DOHH2 (cell line): ENCODE measurements around the gene ZNF518B.

ENCODE experiments used
- H3F3A ChIP-seq: fragments of 200-600 bp; sonication (generic), shearing (Covaris generic); 2 replicates; pipeline ENCODE4 v1.6.0; 2016; ENCODE audit warnings: antibody characterized with exemption, mild to moderate bottlenecking; ENCODE audit not compliant: control insufficient read depth, insufficient read depth
- H3K27ac ChIP-seq: fragments of 200-600 bp; sonication (generic); 2 replicates; pipeline ENCODE4 v1.5.1; 2014; ENCODE audit warnings: low read depth, mild to moderate bottlenecking, low read length, moderate library complexity
- H3K27me3 ChIP-seq: fragments of 200-600 bp; sonication (generic); 2 replicates; pipeline ENCODE4 v1.6.1; 2014; ENCODE audit warnings: mild to moderate bottlenecking, low read length, mixed read lengths; ENCODE audit not compliant: control insufficient read depth
- H3K36me3 ChIP-seq: fragments of 200-600 bp; sonication (generic); 2 replicates; pipeline ENCODE4 v1.6.1; 2014; ENCODE audit warnings: mild to moderate bottlenecking, low read length, moderate library complexity, mixed read lengths; ENCODE audit not compliant: control insufficient read depth
- H3K4me1 ChIP-seq: fragments of 200-600 bp; sonication (generic); 2 replicates; pipeline ENCODE4 v1.6.1; 2014; ENCODE audit warnings: mild to moderate bottlenecking, low read length, mixed read lengths; ENCODE audit not compliant: control insufficient read depth
- H3K4me2 ChIP-seq: fragments of 200-600 bp; sonication (generic); 2 replicates; pipeline ENCODE4 v1.6.0; 2014; ENCODE audit warnings: mild to moderate bottlenecking, low read length, moderate library complexity
- H3K4me3 ChIP-seq: fragments of 200-600 bp; sonication (generic); 2 replicates; pipeline ENCODE4 v1.5.1; 2014; ENCODE audit warnings: mild to moderate bottlenecking, low read length, mixed read lengths
- H3K79me2 ChIP-seq: fragments of 200-600 bp; sonication (generic); 2 replicates; pipeline ENCODE4 v1.6.1; 2014; ENCODE audit warnings: mild to moderate bottlenecking, low read length, mixed read lengths; ENCODE audit not compliant: control insufficient read depth
- H3K9me2 ChIP-seq: fragments of 200-600 bp; sonication (generic); replicated peaks from 2 replicates; pipeline ENCODE4 v1.6.1; 2014; ENCODE audit warnings: mild to moderate bottlenecking, low read length, mixed read lengths; ENCODE audit not compliant: control insufficient read depth
- H3K9me3 ChIP-seq: fragments of 200-600 bp; sonication (generic); 2 replicates; pipeline ENCODE4 v1.6.1; 2014; ENCODE audit warnings: antibody characterized with exemption, low read length, mixed read lengths; ENCODE audit not compliant: control insufficient read depth, insufficient read depth
- H4K20me1 ChIP-seq: fragments of 200-600 bp; sonication (generic); 2 replicates; pipeline ENCODE4 v1.6.0; 2014; ENCODE audit warnings: low read depth, mild to moderate bottlenecking, antibody characterized with exemption, low read length, moderate library complexity; ENCODE audit not compliant: control insufficient read depth, insufficient read depth
- CTCF ChIP-seq: fragments of 200-600 bp; sonication (generic); IDR thresholded peaks from one replicate; pipeline ENCODE4 v1.5.1; 2014; ENCODE audit warnings: antibody characterized with exemption, mild to moderate bottlenecking, low read depth, low read length; ENCODE audit not compliant: poor library complexity, severe bottlenecking
- EZH2phosphoT487 ChIP-seq: fragments of 200-600 bp; sonication (generic); IDR thresholded peaks from 2 replicates; pipeline ENCODE4 v1.6.1; 2017; ENCODE audit warnings: borderline replicate concordance, mild to moderate bottlenecking, antibody characterized with exemption, low read length, moderate library complexity, mixed read lengths

Gene ZNF518B

DNA sequence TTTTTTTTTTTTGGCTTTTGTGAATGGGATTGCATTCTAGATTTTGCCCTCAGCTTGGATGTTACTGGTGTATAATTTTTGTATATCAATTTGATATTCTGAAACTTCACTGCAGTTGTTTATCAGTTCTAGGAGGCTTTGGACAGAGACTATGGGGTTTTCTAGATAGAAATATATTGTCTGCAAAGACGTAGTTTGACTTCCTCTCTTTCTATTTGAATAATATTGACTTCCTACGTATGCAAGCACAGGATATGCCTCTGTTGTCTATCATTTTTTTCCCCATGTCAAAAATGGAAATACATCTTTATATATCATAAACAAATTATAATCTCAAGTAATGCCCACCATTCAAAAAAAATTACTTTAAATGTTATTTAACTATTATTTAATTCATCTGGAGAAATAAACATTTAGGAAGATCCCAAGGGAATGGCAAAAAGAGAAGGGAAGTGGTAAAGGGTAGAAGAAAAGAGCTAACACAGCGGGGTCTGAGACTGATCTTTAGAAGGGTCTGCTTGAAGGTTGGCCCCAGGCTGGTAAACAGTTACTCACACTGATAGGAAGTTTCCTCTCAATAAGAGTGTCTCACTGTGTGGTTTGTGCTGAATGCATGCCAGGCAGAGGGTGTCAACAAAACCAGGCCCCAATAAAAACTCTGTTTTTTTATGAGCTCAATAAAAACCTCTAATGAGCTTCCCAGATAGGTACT is 35.7 kb downstream of the ZNF518B start:
- H3K27me3 ChIP-seq, result no peaks in the 10 kb centered on the region

GRCh38 chr4:10417740-10418139 is 39.5 kb downstream of the ZNF518B start:
- Histone ChIP-seq H3K9me2 (no peaks in the 10 kb centered on the region), H3K27me3 (no peaks in the 10 kb centered on the region), H3K4me2 (no peak overlapping the region), H3K4me3 (no peak overlapping the region), H3K79me2 (no peaks in the 10 kb centered on the region), H3K9me3 (no peaks in the 10 kb centered on the region), H3K27ac (no peak overlapping the region), H3K36me3 (no peaks in the 10 kb centered on the region), H4K20me1 (no peaks in the 10 kb centered on the region), H3K4me1 (peaks cover 4% of the 10 kb centered on the region; the same call in 1 of the 2 replicates), H3F3A (no peaks in the 10 kb centered on the region)
- TF ChIP-seq CTCF, result no peak
- no peak for TF ChIP-seq EZH2phosphoT487

More for the DNA sequence above, 35.7 kb downstream of the ZNF518B start:
- no peaks in the 10 kb centered on the region for H3K9me3 ChIP-seq
- H4K20me1 ChIP-seq, result no peaks in the 10 kb centered on the region
- no peak overlapping the region for H3K4me2 ChIP-seq
- H3K4me3 ChIP-seq, result no peak overlapping the region
- no peak for TF ChIP-seq CTCF
- no peak overlapping the region for H3K27ac ChIP-seq
- no peaks in the 10 kb centered on the region for H3K9me2 ChIP-seq
- H3F3A ChIP-seq, result no peaks in the 10 kb centered on the region
- H3K79me2 ChIP-seq, result no peaks in the 10 kb centered on the region
- H3K36me3 ChIP-seq, result no peaks in the 10 kb centered on the region
- no peaks in the 10 kb centered on the region for H3K4me1 ChIP-seq

- Histone ChIP-seq H3K4me1 (peaks cover 4% of the 10 kb centered on the region; the same call in 1 of the 2 replicates), H3K4me3 (no peak overlapping the region), H3K27me3 (no peaks in the 10 kb centered on the region), H4K20me1 (no peaks in the 10 kb centered on the region), H3K27ac (no peak overlapping the region), H3K9me3 (no peaks in the 10 kb centered on the region), H3K36me3 (no peaks in the 10 kb centered on the region), H3K79me2 (no peaks in the 10 kb centered on the region), H3K9me2 (no peaks in the 10 kb centered on the region), H3F3A (no peaks in the 10 kb centered on the region), H3K4me2 (no peak overlapping the region)
- TF ChIP-seq EZH2phosphoT487, result no peak
- TF ChIP-seq CTCF, result no peak
Observed at GRCh38 chr4:10416441-10416840, 40.8 kb downstream of the ZNF518B start.
